HUDEP-2 (cell line): ENCODE measurements around the gene GLYR1.

Experiments
- DNase-seq, 76 experiments: peaks; one replicate each; lab custom pipeline; 2025; ENCODE audit not compliant: unreplicated experiment in 76 of 76; lab: John Stamatoyannopoulos, UW

The GLYR1 gene

GRCh38 chr16:4852221-4852872, 5.3 kb upstream of the GLYR1 start:
- peak in 41 of 76 experiments; percentile 5 to 58 (median 26) for DNase-seq

GRCh38 chr16:4850211-4850610, 3.1 kb upstream of the GLYR1 start:
- DNase-seq = peak in 2 of 76 experiments; percentile 12 to 13

- DNase-seq = peak in 55 of 76 experiments; percentile 5 to 67 (median 42)
Observed at GRCh38 chr16:4847774-4848587, 893 bp upstream of the GLYR1 start.

GRCh38 chr16:4846503-4846900, 586 bp downstream of the GLYR1 start:
- peak in 62 of 76 experiments; percentile 7 to 72 (median 46) for DNase-seq

- DNase-seq = no peak
Observed at GRCh38 chr16:4840984-4841383, 6.1 kb downstream of the GLYR1 start.

- DNase-seq = no peak
Observed at GRCh38 chr16:4839942-4840341, 7.1 kb downstream of the GLYR1 start.

- no peak for DNase-seq
Observed at GRCh38 chr16:4837733-4838501, 9.2 kb downstream of the GLYR1 start.

GRCh38 chr16:4836727-4837126, 10.4 kb downstream of the GLYR1 start:
- no peak for DNase-seq

- DNase-seq = no peak
Observed at GRCh38 chr16:4833584-4833983, 13.5 kb downstream of the GLYR1 start.

GRCh38 chr16:4832698-4833343, 14.3 kb downstream of the GLYR1 start:
- DNase-seq = no peak

- DNase-seq = no peak
Observed at GRCh38 chr16:4831616-4832015, 15.5 kb downstream of the GLYR1 start.

- peak in 1 of 76 experiments; percentile 3 for DNase-seq
Observed at GRCh38 chr16:4830408-4830807, 16.7 kb downstream of the GLYR1 start.

GRCh38 chr16:4828567-4829321, 18.3 kb downstream of the GLYR1 start:
- DNase-seq = no peak

GRCh38 chr16:4826980-4827379, 20.1 kb downstream of the GLYR1 start:
- no peak for DNase-seq

- peak in 60 of 76 experiments; percentile 4 to 73 (median 43) for DNase-seq
Observed at GRCh38 chr16:4826526-4826925, 20.6 kb downstream of the GLYR1 start.

- DNase-seq = peak in 75 of 76 experiments; percentile 40 to 94 (median 83)
Observed at GRCh38 chr16:4825196-4825595, 21.9 kb downstream of the GLYR1 start.

GRCh38 chr16:4820652-4821051, 26.4 kb downstream of the GLYR1 start:
- DNase-seq = peak in 8 of 76 experiments; percentile 7 to 47 (median 22)

- peak in 13 of 76 experiments; percentile 7 to 53 (median 22) for DNase-seq
Observed at GRCh38 chr16:4814542-4815173, 32.4 kb downstream of the GLYR1 start.

GRCh38 chr16:4814046-4814445, 33.0 kb downstream of the GLYR1 start:
- DNase-seq = no peak
